ENCODE results near the gene AUTS2.

The AUTS2 gene

GRCh38 chr7:70477036-70478010 is 879.0 kb downstream of the AUTS2 start:
- no peak overlapping the region for H3K4me3 ChIP-seq (replicated peaks; ENCODE audit: low read depth, low read length)
- no peak for TF ChIP-seq CTCF (IDR thresholded peaks at IDR 0.05; ENCODE audit: low read depth, low read length, missing control alignments)
- no peak for DNase-seq (ENCODE audit: extremely low read depth, low read depth)

DNA sequence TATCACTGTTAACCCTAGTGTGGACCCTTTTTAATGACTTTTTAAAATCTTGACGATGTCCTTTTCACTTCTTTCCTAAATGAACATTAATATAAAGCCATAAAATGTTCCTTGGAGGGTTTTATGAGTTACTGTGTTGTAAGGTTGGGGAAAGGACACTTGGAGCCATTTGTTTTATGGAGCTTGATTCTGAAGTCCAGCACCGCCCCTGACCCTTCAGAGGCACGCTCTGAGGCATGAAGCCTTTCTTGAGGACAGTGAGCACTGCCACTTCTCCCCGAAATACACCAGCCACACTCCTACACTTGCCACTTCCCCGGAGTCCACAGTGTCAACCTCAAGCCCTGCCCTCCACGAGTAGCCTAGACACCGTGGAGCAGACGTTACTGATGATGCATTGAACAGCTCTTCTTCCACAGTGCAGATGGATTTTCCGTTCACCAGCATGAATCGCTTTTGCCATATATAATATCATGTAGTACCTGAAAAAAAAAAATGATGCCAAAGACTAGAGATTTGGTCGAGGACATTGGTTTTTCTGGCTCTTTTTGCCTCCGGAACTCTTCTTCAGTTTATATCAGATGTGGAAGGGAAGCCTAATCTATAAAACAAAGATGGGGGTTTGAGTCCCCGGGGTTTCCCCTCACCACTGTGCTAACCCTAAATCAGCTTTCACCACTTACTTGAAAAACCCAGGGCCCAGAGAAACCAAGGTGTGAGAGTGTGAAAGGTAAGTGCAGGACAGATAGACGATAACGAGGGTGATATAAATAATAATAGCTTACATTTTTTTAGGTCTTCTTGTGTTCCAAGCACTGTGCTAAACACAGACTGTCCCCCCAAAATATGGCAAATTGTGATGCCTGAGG is 881.1 kb downstream of the AUTS2 start:
- no peak for DNase-seq (ENCODE audit: extremely low read depth, low read depth)
- no peak for TF ChIP-seq CTCF (IDR thresholded peaks at IDR 0.05; ENCODE audit: low read depth, low read length, missing control alignments)
- no peak overlapping the region for H3K4me3 ChIP-seq (replicated peaks; ENCODE audit: low read depth, low read length)

GRCh38 chr7:70480927-70481569 is 882.8 kb downstream of the AUTS2 start:
- DNase-seq (ENCODE audit: extremely low read depth, low read depth): no peak

DNA sequence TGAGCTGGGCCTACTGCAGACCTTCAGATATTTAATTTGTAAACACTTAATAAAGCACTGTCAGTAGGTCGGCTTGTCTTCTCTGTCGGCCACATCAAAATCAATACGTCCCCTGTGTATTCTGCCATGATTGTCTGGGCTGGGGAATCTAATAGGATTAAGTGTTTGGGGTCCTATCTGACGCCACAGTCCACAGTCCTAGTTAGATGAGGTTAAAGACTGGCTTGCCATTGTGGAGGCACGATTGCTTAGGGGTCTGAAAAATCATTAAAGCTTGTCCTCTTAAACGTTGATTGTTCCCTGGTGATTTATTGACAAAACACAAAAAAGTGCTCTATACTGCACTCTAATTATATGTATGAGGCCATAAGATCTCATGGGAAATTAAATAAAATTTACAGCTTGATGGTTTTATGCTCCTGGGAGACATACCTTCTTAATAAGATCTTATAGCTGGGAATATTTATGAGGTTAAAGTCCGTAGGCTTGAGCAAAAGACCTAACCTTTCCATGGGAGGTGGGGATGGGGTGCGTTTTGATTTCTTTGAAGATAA is 883.4 kb downstream of the AUTS2 start:
- no peak for TF ChIP-seq CTCF (IDR thresholded peaks at IDR 0.05; ENCODE audit: low read depth, low read length, missing control alignments)
- H3K4me3 ChIP-seq (replicated peaks; ENCODE audit: low read depth, low read length): no peak overlapping the region
- DNase-seq (ENCODE audit: extremely low read depth, low read depth): no peak

More at GRCh38 chr7:70480927-70481569, 882.8 kb downstream of the AUTS2 start:
- no peak for TF ChIP-seq CTCF (IDR thresholded peaks at IDR 0.05; ENCODE audit: low read depth, low read length, missing control alignments)
- H3K4me3 ChIP-seq (replicated peaks; ENCODE audit: low read depth, low read length): no peak overlapping the region

- H3K4me3 ChIP-seq (replicated peaks; ENCODE audit: low read depth, low read length): no peak overlapping the region
- TF ChIP-seq CTCF (IDR thresholded peaks at IDR 0.05; ENCODE audit: low read depth, low read length, missing control alignments): no peak
- DNase-seq (ENCODE audit: extremely low read depth, low read depth): no peak
Observed at GRCh38 chr7:70484255-70484654, 886.0 kb downstream of the AUTS2 start.

DNA sequence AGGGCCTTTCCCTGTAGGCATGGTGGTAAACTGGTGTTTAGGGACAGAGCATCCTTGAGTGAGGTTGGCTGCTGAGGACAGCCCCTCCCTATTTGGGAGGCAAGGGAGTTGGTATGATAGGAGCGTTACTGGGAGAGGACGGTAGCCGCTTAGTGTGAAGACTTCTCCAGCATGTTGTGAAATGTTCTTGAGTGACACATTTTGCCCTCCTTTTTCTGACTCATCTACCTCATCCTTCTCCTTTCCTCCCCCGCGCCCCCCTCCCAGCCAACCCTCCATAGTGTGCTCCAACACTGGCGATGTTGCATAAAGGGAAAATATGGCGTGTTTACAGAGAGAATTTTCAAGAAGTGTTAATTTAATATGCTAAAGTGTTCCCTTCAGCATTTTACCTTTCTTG is 888.7 kb downstream of the AUTS2 start:
- no peak for TF ChIP-seq CTCF (IDR thresholded peaks at IDR 0.05; ENCODE audit: low read depth, low read length, missing control alignments)
- no peak overlapping the region for H3K4me3 ChIP-seq (replicated peaks; ENCODE audit: low read depth, low read length)
- DNase-seq (ENCODE audit: extremely low read depth, low read depth): no peak

All from HFF-Myc (cell line).